Lower leg skin (tissue), 4 donors: ENCODE measurements around the gene SAFB. TPM values are rescaled to one million over a fixed set of nuclear protein-coding genes. Genes with fewer than 3 reads are reported as not detected.

ENCODE experiments used
- DNase-seq, 2 donors: peaks; one replicate each; pipeline ENCODE4 v3.0.0-alpha.2; 2019; ENCODE audit warnings: low spot score in 2 of 2
- H3K4me3 ChIP-seq: fragments of 200-600 bp; sonication (generic); 2 replicates; pipeline ENCODE4 v1.5.1; 2017; ENCODE audit warnings: mild to moderate bottlenecking, low read depth; ENCODE audit not compliant: poor library complexity, severe bottlenecking
- POLR2A ChIP-seq, 2 donors: fragments of 450-650 bp; IDR thresholded peaks; one replicate each; pipeline ENCODE4 v1.6.1; 2016 to 2017; ENCODE audit warnings: antibody characterized with exemption in 2 of 2, mild to moderate bottlenecking in 1 of 2, moderate library complexity in 1 of 2
- WGBS, 2 donors: methylation state at CpG; one replicate each; pipeline ENCODE4 v1.1.5; 2018; 5-methylcytosine and 5-hydroxymethylcytosine counted together
- intact Hi-C: fragments of 100-400 bp; cut with DNase I; formaldehyde crosslinking; loops from one replicate; pipeline ENCODE4 v1.15.0; 2023; ENCODE audit warnings: low total_unique reads
- total RNA-seq, 4 donors: library from RNA; depleted of rRNA; stranded (reverse); fragments of >200 nt; gene quantifications; one replicate each; pipeline ENCODE4 v1.1.0, GENCODE V29; 2016
- TF ChIP-seq, protein P1 (sequence below), 3 donors: fragments of 450-650 bp; IDR thresholded peaks; one replicate each; pipeline ENCODE4 v1.5.1; 2016; ENCODE audit warnings: antibody characterized with exemption in 3 of 3, mild to moderate bottlenecking in 3 of 3, moderate library complexity in 2 of 3

The SAFB gene
- total RNA-seq, 4 donors from 2014 or later, result 41.6 to 136 (median 80.4) TPM

GRCh38 chr19:5588906-5589676 lies 33.8 kb upstream of the SAFB start:
- 83 to 86% methylated on average over 26 to 30 of the region's 30 CpGs for WGBS, 2 donors
- no peak for DNase-seq
- intact Hi-C loops, result loop anchor here (10.0 kb wide), 1 partner anchor 214 kb away; no protein-coding TSS in a partner anchor

DNA sequence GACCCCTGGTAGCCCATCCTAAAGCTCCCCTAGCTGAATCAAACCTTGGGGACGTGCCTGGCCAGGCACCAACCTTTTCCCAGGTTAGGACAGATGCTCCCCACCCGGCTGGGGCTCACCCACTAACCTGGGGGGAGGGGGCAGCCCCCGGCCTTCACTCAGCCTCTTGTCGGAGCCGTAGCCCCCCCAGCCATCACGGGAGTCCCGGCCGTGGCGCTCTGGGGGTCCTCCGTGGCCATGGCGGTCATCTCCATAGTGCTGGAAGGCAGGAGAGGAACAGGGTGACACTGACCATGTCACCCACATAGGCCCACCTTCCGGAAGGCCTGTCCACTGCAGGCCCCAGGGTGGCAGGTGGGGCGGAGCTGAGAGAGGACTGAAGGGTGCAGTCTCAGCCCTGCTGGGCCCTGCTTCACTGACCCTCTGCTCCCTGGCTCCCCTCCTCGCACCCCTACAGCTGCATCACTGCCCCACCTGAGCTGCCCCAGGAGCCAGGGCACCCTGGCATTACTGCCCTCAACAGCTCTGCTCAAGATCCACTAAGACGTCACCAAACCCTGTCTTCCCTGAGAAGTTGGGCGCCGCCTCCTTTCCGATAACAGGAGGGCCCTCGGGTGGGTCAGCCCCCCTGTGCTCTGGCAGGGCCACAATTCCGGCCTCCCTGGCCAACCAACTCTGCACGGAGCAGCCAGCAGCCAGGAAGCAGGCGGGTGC lies 32.6 kb upstream of the SAFB start:
- WGBS, 2 donors, result 89 to 90% methylated on average over 21 to 22 of the region's 22 CpGs
- H3K4me3 ChIP-seq, result no peak overlapping the region
- no peak for DNase-seq
- intact Hi-C loops, result no loop called here
- TF ChIP-seq POLR2A (IDR thresholded peaks at IDR 0.05), result no peak
- TF ChIP-seq, protein P1, sequence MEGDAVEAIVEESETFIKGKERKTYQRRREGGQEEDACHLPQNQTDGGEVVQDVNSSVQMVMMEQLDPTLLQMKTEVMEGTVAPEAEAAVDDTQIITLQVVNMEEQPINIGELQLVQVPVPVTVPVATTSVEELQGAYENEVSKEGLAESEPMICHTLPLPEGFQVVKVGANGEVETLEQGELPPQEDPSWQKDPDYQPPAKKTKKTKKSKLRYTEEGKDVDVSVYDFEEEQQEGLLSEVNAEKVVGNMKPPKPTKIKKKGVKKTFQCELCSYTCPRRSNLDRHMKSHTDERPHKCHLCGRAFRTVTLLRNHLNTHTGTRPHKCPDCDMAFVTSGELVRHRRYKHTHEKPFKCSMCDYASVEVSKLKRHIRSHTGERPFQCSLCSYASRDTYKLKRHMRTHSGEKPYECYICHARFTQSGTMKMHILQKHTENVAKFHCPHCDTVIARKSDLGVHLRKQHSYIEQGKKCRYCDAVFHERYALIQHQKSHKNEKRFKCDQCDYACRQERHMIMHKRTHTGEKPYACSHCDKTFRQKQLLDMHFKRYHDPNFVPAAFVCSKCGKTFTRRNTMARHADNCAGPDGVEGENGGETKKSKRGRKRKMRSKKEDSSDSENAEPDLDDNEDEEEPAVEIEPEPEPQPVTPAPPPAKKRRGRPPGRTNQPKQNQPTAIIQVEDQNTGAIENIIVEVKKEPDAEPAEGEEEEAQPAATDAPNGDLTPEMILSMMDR (IDR thresholded peaks at IDR 0.05), result no peak

More at GRCh38 chr19:5588906-5589676, 33.8 kb upstream of the SAFB start:
- TF ChIP-seq, protein P1 (IDR thresholded peaks at IDR 0.05), result no peak
- H3K4me3 ChIP-seq, result no peak overlapping the region

GRCh38 chr19:5590865-5591154 lies 32.1 kb upstream of the SAFB start:
- H3K4me3 ChIP-seq, result no peak overlapping the region
- TF ChIP-seq, protein P1 (IDR thresholded peaks at IDR 0.05), result no peak
- no peak for TF ChIP-seq POLR2A (IDR thresholded peaks at IDR 0.05)
- intact Hi-C loops, result no loop called here
- DNase-seq, result no peak
- 94% methylated on average over 9 of the region's 9 CpGs for WGBS, 2 donors

- no peak overlapping the region for H3K4me3 ChIP-seq
- WGBS, 2 donors, result 88 to 92% methylated on average over 17 of the region's 17 CpGs
- no peak for TF ChIP-seq POLR2A (IDR thresholded peaks at IDR 0.05)
- TF ChIP-seq, protein P1 (IDR thresholded peaks at IDR 0.05), result no peak
- intact Hi-C loops, result no loop called here
- no peak for DNase-seq
Measured at GRCh38 chr19:5591476-5591875, 31.4 kb upstream of the SAFB start.

DNA sequence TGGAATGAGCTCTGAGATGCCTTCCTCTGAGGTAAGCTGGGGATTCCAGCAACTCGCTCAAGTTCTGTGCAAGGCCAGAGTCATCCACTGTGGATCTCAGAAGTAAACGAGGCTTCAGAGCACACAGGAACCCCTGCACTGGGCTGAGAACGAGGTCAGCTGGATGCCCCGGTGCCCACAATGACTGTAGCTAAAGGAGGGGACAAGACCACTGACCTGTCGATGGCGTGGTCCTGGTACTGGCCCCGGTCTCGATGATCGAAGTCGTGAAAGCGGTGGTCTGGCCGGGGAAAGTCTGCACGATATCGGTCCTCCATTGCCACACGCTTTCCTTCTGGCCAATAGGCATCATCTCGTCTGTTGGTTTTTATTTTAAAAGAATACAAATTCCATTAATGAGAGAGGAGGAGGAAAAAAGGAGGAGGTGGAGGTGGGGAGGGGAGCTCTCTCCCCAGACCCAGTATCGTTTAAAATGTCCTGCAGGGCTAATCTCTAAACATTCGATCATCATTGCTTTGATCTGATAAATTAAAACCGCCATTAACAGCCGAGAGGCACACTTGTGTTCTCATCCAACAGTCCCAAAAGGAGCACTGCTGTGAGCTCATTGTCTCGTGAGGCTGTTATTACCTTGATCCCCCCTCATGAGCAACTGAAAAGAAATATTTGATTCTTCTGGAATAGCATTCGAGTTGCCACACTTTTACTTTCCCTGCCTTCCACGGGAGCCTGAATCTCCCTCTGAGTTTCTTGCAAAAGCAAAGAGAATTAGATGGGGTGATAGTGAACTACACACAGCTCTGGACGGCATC lies 30.1 kb upstream of the SAFB start:
- intact Hi-C loops, result no loop called here
- TF ChIP-seq, protein P1 (IDR thresholded peaks at IDR 0.05), result no peak
- TF ChIP-seq POLR2A (IDR thresholded peaks at IDR 0.05), result no peak
- H3K4me3 ChIP-seq, result no peak overlapping the region
- DNase-seq, result no peak
- 82 to 87% methylated on average over 24 of the region's 24 CpGs for WGBS, 2 donors
